Prostate gland (tissue), 2 donors: ENCODE results near the gene IRGQ.

Source experiments
- CTCF ChIP-seq, 4 experiments: fragments of 200-600 bp in 2 of 4; fragments of 450-650 bp in 2 of 4; sonication (generic) in 2 of 4; IDR thresholded peaks; 1 replicate in 3 of 4; 2 replicates in 1 of 4; pipeline ENCODE4 v1.5.1; 2016 to 2019; ENCODE audit warnings: antibody characterized with exemption in 4 of 4, mild to moderate bottlenecking in 2 of 4, moderate library complexity in 2 of 4
- POLR2A ChIP-seq: fragments of 450-650 bp; IDR thresholded peaks from one replicate; pipeline ENCODE4 v1.6.1; 2016; ENCODE audit warnings: antibody characterized with exemption, mild to moderate bottlenecking
- POLR2AphosphoS5 ChIP-seq: sonication (generic); formaldehyde crosslinking; IDR thresholded peaks from one replicate; pipeline ENCODE4 v1.6.1; 2017; ENCODE audit warnings: antibody characterized with exemption

DNA sequence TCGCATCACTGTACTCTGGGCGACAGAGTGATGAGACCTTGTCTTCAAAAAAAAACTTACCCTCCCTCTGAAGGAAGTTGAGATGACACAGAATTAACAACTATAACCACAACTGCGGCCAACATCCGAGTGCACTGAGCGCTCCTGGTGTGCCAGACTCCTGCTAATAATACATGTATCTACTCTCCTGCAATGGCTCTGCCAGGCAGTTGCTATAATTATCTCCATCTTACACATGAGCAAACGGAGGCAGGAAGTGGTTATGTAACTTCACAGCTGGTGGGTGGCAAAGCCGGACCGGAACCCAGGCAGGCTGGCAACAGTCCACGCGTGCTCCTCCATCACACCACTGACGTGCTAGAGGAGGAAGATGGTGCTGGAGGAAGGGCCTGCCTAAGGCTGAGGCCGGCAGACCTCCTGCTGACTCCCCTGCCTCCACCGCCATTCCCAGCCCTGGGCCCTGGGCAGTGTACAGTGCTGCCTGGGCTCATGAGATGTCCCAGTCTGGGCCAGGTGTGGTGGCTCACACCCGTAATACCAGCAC, 33.2 kb downstream of the IRGQ start:
- no peak for TF ChIP-seq CTCF (IDR thresholded peaks at IDR 0.05)
- no peak for TF ChIP-seq POLR2AphosphoS5
- TF ChIP-seq POLR2A: no peak
